Esophagus muscularis mucosa (tissue), 4 donors: ENCODE measurements around the gene CALB2.

Source experiments
- CTCF ChIP-seq, 3 experiments: fragments of 200-600 bp in 2 of 3; fragments of 450-650 bp in 1 of 3; sonication (generic) in 2 of 3; IDR thresholded peaks; one replicate each; pipeline ENCODE4 v1.5.1; 2017 to 2019; ENCODE audit warnings: antibody characterized with exemption in 3 of 3, mild to moderate bottlenecking in 2 of 3, moderate library complexity in 1 of 3
- EP300 ChIP-seq: sonication (generic); formaldehyde crosslinking; IDR thresholded peaks from one replicate; pipeline ENCODE4 v1.6.1; 2017; ENCODE audit warnings: antibody characterized with exemption
- POLR2A ChIP-seq: fragments of 450-650 bp; IDR thresholded peaks from one replicate; pipeline ENCODE4 v1.6.1; 2017; ENCODE audit warnings: antibody characterized with exemption, moderate library complexity, mild to moderate bottlenecking, low read depth
- POLR2AphosphoS5 ChIP-seq, 2 donors: sonication (generic); formaldehyde crosslinking; IDR thresholded peaks; one replicate each; pipeline ENCODE4 v1.6.1; 2017; ENCODE audit warnings: antibody characterized with exemption in 2 of 2

DNA sequence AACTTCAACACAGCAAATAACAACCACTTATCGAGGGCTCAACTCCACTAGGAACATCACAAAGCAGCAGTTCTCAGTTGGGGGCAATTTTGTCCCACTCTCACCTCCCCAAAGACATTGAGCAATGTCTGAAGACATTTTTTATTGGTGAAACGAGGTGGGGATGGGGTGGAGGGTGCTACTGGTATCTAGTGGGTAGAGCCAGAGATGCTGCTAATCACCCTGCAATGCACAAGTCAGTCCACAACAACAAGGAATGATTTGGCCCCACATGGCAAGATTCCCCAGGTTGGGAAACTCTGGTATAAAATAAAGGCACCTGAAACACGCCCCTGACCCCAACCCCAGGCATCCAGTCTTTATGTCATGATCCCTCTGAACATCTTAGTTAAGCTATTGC lies 50.0 kb downstream of the CALB2 start:
- TF ChIP-seq CTCF (IDR thresholded peaks at IDR 0.05) (no peak), POLR2A (no peak), EP300 (no peak), POLR2AphosphoS5 (IDR thresholded peaks at IDR 0.05) (no peak)
